ENCODE results near the gene FOXA3.

DNA sequence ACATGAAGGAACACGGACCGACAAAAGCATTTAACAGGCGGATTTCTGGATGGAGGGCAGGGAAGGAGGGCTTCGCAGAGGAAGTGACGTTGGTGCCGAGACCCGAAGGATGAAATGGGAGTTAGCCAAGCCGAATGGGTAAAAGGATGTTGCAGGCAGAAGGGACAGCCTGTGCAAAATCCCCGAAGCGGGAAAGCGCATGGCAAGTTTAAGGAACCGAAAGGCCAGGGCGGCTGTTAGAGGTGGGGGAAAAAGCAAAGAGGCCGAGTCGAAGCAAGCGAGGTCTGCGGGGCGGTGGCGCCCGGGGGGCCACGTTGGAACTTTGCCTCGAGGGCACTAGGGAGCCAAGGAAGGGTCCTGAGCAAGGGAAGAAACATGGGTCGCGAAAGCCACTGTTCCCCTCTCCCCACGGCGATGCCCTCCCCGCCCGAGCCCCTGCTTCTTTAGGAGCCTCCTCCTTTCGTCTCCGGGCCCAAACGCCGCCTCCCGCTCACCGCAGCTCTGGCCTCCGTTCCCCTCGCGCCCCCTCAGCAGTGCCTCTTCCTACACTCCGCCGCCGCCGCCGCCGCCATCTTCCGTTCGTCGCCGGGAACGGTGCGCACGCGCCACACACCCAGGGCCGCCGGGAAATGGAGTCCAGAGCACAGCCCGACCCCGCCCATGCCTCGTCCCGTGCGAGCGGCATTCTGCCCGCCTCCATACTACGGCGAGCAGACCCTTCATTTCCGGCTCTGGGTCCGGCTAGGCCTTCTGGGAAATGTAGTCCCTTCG is 1.4 kb upstream of the FOXA3 start, which contains the start of gene SYMPK:
- peak; percentile 68 for TF ChIP-seq POLR2A (IDR thresholded peaks at IDR 0.05)
- TF ChIP-seq, protein P1, sequence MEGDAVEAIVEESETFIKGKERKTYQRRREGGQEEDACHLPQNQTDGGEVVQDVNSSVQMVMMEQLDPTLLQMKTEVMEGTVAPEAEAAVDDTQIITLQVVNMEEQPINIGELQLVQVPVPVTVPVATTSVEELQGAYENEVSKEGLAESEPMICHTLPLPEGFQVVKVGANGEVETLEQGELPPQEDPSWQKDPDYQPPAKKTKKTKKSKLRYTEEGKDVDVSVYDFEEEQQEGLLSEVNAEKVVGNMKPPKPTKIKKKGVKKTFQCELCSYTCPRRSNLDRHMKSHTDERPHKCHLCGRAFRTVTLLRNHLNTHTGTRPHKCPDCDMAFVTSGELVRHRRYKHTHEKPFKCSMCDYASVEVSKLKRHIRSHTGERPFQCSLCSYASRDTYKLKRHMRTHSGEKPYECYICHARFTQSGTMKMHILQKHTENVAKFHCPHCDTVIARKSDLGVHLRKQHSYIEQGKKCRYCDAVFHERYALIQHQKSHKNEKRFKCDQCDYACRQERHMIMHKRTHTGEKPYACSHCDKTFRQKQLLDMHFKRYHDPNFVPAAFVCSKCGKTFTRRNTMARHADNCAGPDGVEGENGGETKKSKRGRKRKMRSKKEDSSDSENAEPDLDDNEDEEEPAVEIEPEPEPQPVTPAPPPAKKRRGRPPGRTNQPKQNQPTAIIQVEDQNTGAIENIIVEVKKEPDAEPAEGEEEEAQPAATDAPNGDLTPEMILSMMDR (IDR thresholded peaks at IDR 0.05), result no peak
